HG03025 (cell line): ENCODE data around the gene DDX11.
"Not testable (repeated sequence)": the region's sequence is repeated elsewhere in the genome, so short reads cannot be mapped to it uniquely, and the experiment has no call there.

Experiments used
- ATAC-seq: cut with Tn5 transposase; IDR thresholded peaks from one replicate; pipeline ENCODE4 v1.9.1; 2021; ENCODE audit warnings: mild to moderate bottlenecking, moderate library complexity; ENCODE audit not compliant: unreplicated experiment, low FRiP score

The DDX11 gene

DNA sequence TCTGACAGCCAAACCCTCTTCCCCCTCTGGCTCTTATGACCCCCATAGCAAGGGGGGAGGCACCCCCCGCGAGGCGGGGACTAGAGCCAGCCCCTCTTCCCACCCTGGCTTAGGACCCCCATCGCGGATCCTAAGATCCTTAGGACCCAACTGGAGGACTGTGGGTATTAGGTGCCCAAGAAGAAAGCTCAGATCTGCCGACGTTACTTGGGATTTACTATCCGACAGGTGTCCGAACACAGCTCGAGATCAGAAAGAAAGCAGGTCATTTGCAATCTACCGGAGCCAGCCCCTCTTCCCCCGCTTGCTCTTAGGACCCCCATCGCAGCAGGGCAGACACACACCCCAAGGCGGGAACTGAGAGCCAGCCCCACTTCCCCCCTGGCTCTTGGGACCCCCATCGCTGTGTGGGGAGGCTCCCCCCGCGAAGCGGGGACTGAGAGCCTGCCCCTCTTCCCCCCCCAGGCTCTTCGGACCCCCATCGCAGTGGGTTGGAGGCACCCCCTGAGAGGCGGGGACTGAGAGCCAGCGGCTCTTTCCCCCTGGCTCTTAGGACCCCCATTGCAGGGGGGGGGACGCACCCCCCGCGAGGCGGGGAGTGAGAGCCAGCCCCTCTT, 46.8 kb downstream of the DDX11 start:
- ATAC-seq = no peak

DNA sequence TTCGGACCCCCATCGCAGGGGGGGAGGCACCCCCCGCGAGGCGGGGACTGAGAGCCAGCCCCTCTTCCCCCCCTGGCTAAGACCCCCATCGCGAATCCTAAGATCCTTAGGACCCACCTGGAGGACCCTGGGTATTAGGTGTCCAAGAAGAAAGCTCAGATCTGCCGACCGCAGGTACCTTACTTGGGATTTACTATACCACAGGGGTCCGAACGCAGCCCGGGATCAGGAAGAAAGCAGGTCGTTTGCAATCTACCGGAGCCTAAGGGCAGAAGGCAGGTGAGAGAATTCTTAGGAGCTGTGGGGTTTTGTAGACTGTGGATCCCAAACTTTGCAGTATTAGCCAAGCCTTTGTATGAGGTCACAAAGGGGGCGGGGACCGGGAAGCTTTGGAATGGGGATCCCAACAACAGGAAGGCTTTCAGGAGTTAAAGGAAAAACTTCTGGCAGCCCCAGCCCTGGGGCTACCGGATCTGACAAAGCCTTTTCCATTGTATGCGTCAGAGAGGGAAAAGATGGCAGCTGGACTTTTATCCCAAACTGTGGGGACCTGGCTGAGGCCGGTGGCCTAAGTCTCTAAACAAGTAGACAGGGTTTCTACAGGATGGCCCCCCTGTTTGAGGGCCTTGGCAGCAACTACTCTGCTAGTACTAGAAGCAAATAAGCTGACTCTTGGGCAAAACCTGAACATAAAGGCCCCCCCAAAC, 47.5 kb downstream of the DDX11 start:
- not testable (repeated sequence) for ATAC-seq

DNA sequence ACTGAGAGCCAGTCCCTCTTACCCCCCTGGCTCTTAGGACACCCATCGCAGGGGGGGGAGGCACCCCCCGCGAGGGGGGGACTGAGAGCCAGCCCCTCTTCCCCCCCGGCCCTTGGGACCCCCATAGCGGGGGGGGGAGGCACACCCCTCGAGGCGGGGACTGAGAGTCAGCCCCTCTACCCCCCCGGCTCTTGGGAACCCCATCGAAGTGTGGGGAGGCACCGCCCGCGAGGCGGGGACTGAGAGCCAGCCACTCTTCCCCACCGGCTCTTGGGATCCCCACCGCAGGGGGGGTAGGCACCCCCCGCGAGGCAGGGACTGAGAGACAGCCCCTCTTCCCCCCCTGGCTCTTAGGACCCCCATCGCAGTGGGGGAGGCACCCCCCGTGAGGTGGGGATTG, 48.8 kb downstream of the DDX11 start:
- no peak for ATAC-seq

DNA sequence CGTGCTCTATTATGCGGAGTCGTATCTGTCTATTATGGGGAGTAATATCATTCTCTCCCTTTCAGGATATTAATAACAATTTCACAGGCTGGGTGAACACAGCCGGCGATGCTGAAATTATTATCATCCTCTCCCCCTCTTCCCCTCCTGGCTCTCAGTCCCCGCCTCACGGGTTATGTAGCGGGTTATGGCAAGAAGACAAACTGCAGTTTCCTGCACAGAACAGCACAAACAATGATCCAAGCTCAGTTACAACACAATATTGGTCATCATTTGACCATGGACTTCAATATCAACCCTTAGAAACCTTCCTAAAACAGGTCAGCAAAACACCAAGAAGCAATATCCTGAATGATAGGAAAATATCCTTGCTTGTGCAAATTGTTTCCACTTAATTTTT, 50.5 kb downstream of the DDX11 start:
- not testable (repeated sequence) for ATAC-seq

DNA sequence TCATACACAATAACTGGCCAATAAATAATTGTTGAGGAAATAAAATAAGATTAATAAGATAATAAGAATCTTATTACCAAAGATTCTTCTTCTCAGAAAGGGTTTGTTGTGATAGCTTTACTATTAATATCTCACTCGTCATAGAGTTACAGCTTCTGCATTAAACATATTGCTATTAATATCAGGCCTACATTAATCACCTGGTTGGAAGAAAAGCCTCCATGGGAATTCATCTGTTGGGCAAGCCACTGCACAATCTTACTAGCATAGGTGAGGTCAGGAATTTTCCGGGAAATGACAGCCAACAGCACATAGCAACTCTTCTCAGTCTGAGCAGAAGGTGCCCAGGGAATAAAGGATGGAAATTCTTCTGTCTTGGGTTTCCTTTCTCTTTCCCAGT, 51.5 kb downstream of the DDX11 start:
- not testable (repeated sequence) for ATAC-seq

DNA sequence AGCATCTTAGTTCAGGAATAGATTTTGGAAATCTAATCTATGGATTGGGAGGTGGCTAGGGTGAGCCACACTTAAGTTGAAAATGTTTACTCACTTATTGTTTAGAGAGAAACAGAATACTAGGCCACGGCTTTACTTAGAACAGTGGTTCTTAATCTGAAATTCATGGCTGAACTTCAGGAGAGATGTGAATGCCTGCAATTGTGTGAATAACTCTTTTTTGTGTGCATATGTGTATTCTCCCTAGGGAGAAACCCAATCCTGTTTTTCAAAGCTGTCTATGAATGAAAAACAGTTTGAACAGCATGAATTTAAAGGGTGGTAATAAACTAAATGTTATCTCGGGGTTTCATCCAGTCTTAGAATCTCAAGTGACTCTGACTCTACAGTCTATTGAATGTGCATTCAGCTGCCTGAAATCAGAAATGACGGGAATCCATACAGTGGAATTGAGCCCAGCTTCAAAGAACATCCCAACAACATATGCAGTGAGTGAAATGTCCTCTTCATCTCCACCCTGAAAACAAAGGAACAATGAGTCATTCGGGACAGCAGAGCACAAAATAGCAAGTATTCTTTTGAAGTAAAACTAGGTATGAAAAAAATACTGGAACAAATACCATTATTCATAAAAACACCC, 53.7 kb downstream of the DDX11 start:
- ATAC-seq = not testable (repeated sequence)

DNA sequence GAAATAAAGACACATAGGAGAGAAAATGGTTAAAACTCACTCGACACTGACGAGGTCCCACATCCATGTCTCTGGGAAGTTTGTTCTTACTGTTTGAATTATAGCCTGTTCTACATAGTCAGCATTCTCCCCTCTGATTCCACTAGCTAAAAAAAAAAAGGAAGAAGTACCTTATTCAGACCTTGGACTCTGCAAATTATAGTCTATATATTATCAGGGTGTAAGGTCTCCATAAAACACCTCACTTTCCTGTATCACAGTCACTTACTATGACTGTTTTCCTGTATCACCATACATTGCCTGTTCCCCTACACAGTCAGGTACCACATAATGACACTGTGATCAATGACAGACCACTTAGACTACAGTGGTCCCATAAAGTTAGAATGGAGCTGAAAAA, 62.9 kb downstream of the DDX11 start:
- not testable (repeated sequence) for ATAC-seq

DNA sequence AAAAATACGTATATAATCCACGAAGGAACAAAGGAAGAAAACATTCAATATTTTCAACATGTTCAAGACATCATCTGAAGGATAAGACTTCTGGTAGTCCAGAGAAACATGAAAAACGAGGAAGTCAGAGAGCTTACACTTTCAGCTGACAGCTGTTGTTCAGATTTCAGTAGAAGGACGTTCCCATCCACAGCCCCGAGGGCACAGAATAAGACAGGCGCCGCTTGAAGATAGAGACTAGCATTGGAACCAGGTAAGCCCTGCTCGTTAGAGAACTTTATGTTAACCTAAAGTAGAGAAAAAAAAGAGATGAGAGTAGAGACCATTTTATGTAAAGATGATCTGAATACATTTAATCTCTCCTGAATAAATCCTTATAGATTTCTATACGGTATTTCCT, 71.1 kb downstream of the DDX11 start:
- ATAC-seq = not testable (repeated sequence)

DNA sequence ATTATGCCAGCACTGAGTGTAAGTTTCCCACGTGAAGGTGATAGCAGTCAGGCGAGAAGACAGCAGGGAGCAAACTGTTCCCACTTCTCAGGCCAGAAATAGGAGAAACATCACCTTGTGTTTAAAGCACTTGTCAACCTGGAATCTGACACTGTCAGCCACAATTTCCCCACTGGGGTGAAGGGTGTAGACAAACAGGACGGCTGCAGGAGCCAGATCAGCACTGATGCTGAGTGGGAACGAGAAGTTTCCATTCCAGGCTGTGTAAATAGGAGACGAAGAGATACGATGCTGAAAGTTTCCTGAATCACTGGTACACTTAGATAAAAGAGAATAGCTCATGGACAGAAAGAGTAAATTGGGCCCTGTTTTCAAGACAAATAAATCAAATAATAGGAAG, 71.6 kb downstream of the DDX11 start:
- not testable (repeated sequence) for ATAC-seq

DNA sequence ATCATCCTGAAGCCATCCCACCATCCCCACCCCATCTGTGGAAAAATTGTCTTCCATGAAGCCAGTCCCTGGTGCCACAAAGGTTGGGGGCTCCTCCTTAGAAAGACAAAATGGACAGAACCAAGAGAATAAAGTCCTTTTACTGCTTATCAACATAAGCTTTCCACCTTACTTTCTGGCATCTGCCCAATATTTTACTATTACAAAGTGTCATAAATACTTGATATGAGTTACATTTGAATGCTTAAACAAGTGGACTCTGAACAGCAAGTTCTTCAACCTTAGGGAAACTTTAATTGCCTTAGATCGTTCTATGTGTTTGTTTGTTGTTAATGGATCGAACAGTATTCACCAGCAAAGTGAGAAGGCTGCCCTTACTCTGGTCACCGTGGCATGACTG, 73.8 kb downstream of the DDX11 start:
- not testable (repeated sequence) for ATAC-seq

DNA sequence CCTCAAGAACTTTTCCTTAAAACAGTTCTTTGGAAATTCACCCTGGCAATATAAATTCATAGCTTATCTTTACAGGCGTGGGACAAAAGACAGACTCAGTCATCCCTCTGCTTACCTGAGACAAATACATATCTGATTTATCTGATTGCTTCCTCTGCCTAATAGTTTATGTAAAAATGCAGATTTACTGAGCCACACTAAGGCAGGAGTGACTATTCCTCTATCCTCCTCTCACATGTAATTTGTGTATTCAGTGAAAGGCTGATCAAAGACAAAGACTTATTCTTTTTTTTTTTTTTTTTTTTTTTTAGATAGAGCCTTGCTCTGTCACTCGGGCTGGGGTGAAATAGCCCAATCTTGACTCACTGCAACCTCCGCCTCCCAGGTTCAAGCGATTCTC, 77.1 kb downstream of the DDX11 start:
- ATAC-seq = not testable (repeated sequence)
